Measurements from ENCODE around the gene FAM216A.

The FAM216A gene

DNA sequence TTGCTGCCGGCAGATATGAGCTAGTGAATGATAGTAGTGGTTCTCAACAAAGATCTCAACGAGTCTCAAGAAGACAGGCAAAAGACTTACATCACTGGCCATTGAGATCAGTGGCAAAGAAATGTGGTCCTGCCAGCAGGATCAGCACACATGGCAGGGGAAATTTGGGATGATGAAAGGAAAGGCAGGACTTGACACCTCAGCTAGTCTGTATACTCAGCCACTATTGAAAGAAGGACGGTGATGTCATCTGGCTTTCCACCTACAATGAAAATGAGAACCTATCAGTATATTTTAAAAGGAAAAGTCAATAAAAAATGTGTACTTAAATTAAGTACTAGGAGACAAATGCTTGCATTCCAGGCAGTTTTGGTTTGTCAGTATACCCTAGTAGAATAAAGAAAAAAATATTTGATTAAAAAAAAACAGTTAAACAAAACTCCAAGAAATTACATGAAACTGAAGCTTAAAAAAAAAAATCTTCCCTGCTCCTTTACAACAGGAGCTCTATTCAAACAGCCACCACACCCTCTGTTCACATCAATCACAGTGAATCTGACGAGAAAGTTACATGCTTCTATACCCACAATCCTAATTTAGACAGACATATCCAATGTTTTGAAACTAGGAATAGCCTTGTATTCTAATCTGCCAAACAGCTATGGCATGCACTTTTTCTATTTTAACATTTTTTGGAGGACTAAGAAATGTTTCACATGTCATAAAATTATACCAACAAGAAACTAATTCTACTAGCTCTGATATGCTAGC lies 68.4 kb downstream of the FAM216A start:
- in situ Hi-C loops (cut with MboI; ENCODE audit: low pct_unique_long_range_greater_than_20kb, low sequenced_read_pairs), result no loop called here
- DNase-seq, result no peak

DNA sequence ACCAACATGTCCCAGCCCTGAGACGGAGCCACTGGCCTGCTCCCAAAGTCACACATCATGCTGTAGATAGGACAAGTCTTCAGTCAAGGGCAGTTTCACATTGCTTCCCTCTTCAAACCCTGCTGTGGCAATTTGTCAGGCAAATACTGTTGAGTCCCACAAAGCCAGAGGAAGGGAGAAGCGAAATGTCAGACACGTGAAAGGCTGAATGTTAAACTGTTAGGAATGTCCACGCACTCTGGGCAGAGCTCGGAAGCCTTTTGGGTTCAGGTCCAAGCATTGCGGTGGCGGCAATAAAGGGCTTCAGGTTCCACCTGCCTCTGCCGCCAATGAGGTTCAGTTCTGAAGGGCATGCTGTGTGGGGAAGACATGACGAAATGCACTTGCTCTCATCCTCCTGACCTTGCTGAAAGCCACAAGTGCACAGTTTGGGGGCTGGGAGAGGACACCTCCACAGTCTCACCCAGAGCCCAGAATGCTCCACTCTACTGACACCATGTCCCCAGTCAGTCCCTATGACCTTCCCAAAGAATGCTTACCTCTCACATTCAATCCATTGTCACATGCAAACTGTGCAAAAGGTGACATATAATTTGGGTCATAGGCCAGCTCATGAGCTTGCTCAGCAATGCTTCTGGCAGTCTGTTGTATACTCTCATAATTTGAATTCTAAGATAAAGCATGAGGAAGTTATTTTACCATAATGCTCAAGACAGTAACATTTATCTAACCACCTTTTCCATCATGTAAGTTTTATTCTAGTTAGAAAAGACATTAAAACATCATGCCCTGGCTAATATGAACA lies 69.2 kb downstream of the FAM216A start:
- no peak for DNase-seq
- in situ Hi-C loops (cut with MboI; ENCODE audit: low pct_unique_long_range_greater_than_20kb, low sequenced_read_pairs), result no loop called here

DNA sequence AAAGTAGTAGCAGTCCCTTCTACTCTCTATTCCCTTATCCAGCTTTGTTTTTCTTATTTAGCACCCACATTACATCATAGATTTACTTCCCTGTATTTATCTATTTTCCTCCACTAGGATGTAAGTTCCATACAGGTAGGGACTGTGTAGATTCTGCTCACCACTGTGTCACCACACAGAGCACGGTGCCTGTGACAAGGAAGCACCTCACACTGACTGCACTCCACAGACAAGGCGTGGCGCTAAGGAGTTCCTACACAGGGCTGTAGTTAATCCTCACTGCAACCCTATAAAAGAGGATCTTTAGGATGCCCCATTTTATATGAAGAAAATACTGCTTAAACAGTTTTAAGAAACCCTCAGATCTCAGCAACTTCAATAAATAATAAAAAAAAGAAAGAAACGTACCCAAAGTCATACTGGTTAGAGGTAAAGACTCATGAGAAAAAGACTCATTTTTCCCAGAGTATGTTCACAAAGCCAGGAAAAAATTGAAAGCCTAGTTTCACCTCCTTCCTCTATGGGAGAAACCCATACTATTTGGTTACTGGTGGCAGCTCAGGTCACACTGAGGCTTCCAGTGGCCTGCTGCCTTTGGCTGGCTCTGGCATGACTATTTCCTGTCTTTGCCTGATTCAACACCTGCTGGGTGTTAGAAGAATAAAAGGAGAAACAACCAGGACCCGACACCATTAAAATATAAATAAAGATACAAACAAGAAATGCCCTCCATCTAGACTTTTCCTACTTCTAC lies 70.4 kb downstream of the FAM216A start:
- DNase-seq, result no peak
- in situ Hi-C loops (cut with MboI; ENCODE audit: low pct_unique_long_range_greater_than_20kb, low sequenced_read_pairs), result no loop called here
